ENCODE data around the gene GIPR. TPM values are rescaled to one million over a fixed set of nuclear protein-coding genes. Genes with fewer than 3 reads are reported as not detected.
A peak's percentile ranks its signal among the peaks of the same experiment; 100 is the strongest.

GIPR gene
- total and polyA plus RNA-seq, 2 of the 13 experiments (the other 11 are each of a cell fraction or from before 2014, with no cell fraction given), result 0.15 to 1.2 TPM

DNA sequence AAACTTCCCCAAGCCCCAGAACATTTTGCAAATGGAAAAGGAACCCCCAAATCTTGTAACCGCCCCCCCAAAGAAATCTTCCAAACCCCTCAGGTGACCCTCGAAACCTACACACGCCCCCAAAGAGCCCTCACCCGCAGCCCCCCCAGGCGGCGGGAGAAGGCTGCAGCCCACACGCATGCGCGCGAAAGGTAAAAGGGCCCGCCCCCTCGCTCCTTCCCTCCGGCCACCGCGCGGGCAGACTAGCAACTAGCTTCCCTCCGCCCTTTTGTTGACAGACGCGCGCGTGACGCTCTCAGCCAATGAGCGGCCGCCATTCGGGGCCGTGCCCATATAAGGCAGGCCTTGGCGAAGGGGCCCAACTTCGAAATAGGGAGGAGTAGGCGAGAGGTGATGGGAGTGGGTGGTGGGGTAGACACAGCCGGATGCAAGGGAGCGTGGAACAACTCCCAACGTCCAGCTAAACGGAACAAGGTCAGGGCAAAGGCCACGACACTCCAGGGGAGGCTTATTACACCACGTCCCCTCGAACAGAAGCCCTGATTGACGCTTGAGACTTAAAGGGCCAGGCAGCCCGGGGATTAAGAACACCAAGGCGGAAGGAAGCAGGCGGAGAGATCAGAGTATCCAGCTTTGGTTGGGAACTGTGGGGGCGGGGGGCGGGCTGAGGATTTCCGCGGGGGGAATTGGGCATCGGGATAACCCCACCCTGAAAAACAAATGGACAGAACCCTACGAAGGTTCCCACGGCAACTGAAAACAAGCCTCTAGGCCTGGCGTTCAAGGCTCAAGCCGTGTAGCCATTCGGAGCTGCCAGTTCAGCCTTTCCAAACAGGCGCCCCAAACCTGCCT lies 49.3 kb downstream of the GIPR start (continued):
- TF ChIP-seq SNRNP70 (IDR thresholded peaks at IDR 0.05; ENCODE audit: low read depth, low read length) (no peak), ZNF687 (CRISPR knock-in tag; IDR thresholded peaks at IDR 0.05) (peak; percentile 84), ZNF761 (CRISPR knock-in tag; conservative IDR thresholded peaks at IDR 0.05) (0 out of 2 replicates have a peak, but pooled peaks have one; percentile 2), ZNF709 (CRISPR knock-in tag; IDR thresholded peaks at IDR 0.05) (peak; percentile 15; the same call in 1 of the 2 replicates), NR2F6 (IDR thresholded peaks at IDR 0.05) (peak; percentile 97), NR2F6 (CRISPR knock-in tag; IDR thresholded peaks at IDR 0.05) (peak; percentile 99), MED1 (CRISPR knock-in tag; IDR thresholded peaks at IDR 0.05) (peak; percentile 95), ZNF343 (CRISPR knock-in tag; IDR thresholded peaks at IDR 0.05) (peak; percentile 56; the same call in 1 of the 2 replicates), PHF5A (CRISPR knock-in tag; IDR thresholded peaks at IDR 0.05; ENCODE audit: low read depth, unreplicated experiment) (peak; percentile 46), ZNF547 (CRISPR knock-in tag; IDR thresholded peaks at IDR 0.05) (no peak), TBX2 (CRISPR knock-in tag; IDR thresholded peaks at IDR 0.05; ENCODE audit: borderline replicate concordance) (peak; percentile 98), ZNF230 (CRISPR knock-in tag; IDR thresholded peaks at IDR 0.05) (no peak), SAFB2 (CRISPR knock-in tag; IDR thresholded peaks at IDR 0.05; ENCODE audit: borderline replicate concordance, low read depth) (peak; percentile 85; the same call in 1 of the 2 replicates), E2F1 (CRISPR knock-in tag; IDR thresholded peaks at IDR 0.05) (peak; percentile 82), RNF2 (conservative IDR thresholded peaks at IDR 0.05; ENCODE audit: low read depth) (no peak), ZNF879 (CRISPR knock-in tag; IDR thresholded peaks at IDR 0.05) (no peak), SAP130 (CRISPR knock-in tag; IDR thresholded peaks at IDR 0.05; ENCODE audit: low read depth) (peak; percentile 90), PBX2 (CRISPR knock-in tag; IDR thresholded peaks at IDR 0.05) (peak; percentile 85), TGIF2 (CRISPR knock-in tag; IDR thresholded peaks at IDR 0.05) (peak; percentile 32; the same call in 1 of the 2 replicates)
- TF ChIP-seq, protein P1, sequence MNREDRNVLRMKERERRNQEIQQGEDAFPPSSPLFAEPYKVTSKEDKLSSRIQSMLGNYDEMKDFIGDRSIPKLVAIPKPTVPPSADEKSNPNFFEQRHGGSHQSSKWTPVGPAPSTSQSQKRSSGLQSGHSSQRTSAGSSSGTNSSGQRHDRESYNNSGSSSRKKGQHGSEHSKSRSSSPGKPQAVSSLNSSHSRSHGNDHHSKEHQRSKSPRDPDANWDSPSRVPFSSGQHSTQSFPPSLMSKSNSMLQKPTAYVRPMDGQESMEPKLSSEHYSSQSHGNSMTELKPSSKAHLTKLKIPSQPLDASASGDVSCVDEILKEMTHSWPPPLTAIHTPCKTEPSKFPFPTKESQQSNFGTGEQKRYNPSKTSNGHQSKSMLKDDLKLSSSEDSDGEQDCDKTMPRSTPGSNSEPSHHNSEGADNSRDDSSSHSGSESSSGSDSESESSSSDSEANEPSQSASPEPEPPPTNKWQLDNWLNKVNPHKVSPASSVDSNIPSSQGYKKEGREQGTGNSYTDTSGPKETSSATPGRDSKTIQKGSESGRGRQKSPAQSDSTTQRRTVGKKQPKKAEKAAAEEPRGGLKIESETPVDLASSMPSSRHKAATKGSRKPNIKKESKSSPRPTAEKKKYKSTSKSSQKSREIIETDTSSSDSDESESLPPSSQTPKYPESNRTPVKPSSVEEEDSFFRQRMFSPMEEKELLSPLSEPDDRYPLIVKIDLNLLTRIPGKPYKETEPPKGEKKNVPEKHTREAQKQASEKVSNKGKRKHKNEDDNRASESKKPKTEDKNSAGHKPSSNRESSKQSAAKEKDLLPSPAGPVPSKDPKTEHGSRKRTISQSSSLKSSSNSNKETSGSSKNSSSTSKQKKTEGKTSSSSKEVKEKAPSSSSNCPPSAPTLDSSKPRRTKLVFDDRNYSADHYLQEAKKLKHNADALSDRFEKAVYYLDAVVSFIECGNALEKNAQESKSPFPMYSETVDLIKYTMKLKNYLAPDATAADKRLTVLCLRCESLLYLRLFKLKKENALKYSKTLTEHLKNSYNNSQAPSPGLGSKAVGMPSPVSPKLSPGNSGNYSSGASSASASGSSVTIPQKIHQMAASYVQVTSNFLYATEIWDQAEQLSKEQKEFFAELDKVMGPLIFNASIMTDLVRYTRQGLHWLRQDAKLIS (CRISPR knock-in tag; IDR thresholded peaks at IDR 0.05), result no peak
